Calu3 (cell line): Measurements from ENCODE around the gene FNDC4. TPM values are rescaled to one million over a fixed set of nuclear protein-coding genes. Genes with fewer than 3 reads are reported as not detected.
"Not testable (repeated sequence)": the region's sequence is repeated elsewhere in the genome, so short reads cannot be mapped to it uniquely, and the experiment has no call there.

Source experiments
- Bru-seq: library from RNA; stranded (reverse); fragments of 400-500 nt; gene quantifications from one replicate; lab custom pipeline; 2021; lab: Mats Ljungman, UMichigan
- BruChase-seq, 2 experiments: library from RNA; stranded (reverse); fragments of 400-500 nt; gene quantifications; one replicate each; lab custom pipeline; 2021; lab: Mats Ljungman, UMichigan
- BruUV-seq: library from RNA; stranded (reverse); fragments of 400-500 nt; replicated peaks from 2 replicates; lab custom pipeline; 2021; lab: Mats Ljungman, UMichigan
- CTCF ChIA-PET: fragments of 300-600 bp; sonication (Branson Sonifier 250); formaldehyde crosslinking; loops from one replicate; lab custom pipeline; 2022; ENCODE audit warnings: antibody characterized with exemption; lab: Charles Lee
- DNase-seq: peaks from one replicate; pipeline ENCODE4 v3.0.0; 2022
- H3K27ac Mint-ChIP-seq: one replicate; pipeline ENCODE4 v1.8.0; 2022; ENCODE audit warnings: mixed read lengths; ENCODE audit not compliant: unreplicated experiment
- H3K27me3 Mint-ChIP-seq: one replicate; pipeline ENCODE4 v1.8.0; 2022; ENCODE audit warnings: mixed read lengths; ENCODE audit not compliant: unreplicated experiment
- H3K36me3 Mint-ChIP-seq: one replicate; pipeline ENCODE4 v1.8.0; 2022; ENCODE audit warnings: mild to moderate bottlenecking, moderate library complexity, mixed read lengths; ENCODE audit not compliant: insufficient read depth, unreplicated experiment
- H3K4me1 Mint-ChIP-seq: one replicate; pipeline ENCODE4 v1.8.0; 2022; ENCODE audit warnings: mild to moderate bottlenecking, low read depth, mixed read lengths; ENCODE audit not compliant: unreplicated experiment
- H3K4me3 Mint-ChIP-seq: one replicate; pipeline ENCODE4 v1.8.0; 2022; ENCODE audit warnings: mild to moderate bottlenecking, low read depth, moderate library complexity, mixed read lengths; ENCODE audit not compliant: unreplicated experiment
- H3K9me3 Mint-ChIP-seq: one replicate; pipeline ENCODE4 v1.8.0; 2022; ENCODE audit warnings: low read depth, mixed read lengths; ENCODE audit not compliant: unreplicated experiment
- intact Hi-C: fragments of 100-400 bp; cut with micrococcal nuclease; formaldehyde crosslinking; loops from one replicate; pipeline ENCODE4 v1.10.0; 2022; ENCODE audit not compliant: unreplicated experiment
- long read RNA-seq: library from polyadenylated mRNA; stranded (forward); transcript quantifications from one replicate; pipeline ENCODE4 v2.0.0, GENCODE V29; 2022
- total RNA-seq: library from RNA; stranded (reverse); gene quantifications from 2 replicates; pipeline ENCODE4 v1.2.3, GENCODE V29; 2022
- TF ChIP-seq, protein P1 (sequence below): fragments of 200-600 bp; IDR thresholded peaks from one replicate; pipeline ENCODE4 v1.8.0; 2022; ENCODE audit warnings: antibody characterized with exemption; ENCODE audit not compliant: unreplicated experiment

FNDC4 gene, protein sequence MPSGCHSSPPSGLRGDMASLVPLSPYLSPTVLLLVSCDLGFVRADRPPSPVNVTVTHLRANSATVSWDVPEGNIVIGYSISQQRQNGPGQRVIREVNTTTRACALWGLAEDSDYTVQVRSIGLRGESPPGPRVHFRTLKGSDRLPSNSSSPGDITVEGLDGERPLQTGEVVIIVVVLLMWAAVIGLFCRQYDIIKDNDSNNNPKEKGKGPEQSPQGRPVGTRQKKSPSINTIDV
- 5.3 and 7.2 TPM in 2 replicates for total RNA-seq
- Bru-seq, nascent RNA = percentile 38 among the genes with signal in this experiment
- BruChase-seq, experiment 1, labeled RNA remaining after a 6-hour chase = percentile 50 among the genes with signal in this experiment
- BruChase-seq, experiment 2, labeled RNA remaining after a 2-hour chase = percentile 40 among the genes with signal in this experiment
- long read RNA-seq, transcript FNDC4-201 (7 exons, 1,657 nt) = major isoform, 13 of 14 reads
- long read RNA-seq, partial matches to known transcripts = 1 of 14 reads
- long read RNA-seq, other reads (novel, unspliced or antisense) = 0 of 14 reads

DNA sequence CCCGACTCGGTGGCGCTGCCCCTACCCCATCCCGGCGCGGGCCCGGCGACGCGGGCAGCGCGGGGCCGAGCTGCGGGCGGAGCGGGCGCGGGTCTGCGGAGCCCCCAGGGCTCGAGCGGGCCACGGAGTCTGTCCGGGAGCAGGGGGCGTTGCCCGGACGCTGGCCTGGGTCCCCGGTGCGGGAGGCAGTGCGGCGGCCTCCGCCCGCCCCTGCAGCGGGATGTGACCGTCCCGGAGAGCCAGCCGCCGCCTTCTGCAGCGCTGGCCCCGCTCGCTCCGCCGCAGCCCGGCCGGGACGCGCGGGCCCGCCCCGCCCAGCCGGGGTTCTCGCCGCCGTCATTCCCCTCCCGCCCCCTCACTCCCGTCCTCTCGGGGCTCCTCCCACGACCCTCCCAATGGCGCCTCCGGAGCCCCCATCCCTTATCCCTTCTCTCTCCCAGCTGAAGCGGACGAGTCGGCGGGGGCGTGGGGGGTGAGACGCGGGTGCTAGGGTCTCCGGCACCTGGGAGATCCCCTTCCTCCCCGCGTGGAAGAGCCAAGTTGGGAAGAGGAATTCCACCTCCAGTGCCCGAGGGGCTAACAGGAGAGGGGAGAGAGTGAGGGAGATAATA lies at the start of gene FNDC4:
Gene FNDC4 (minus strand): TSS at position 257 of the 611 bp plus-strand sequence. CDS start 521 bp downstream, outside the sequence.
- Mint-ChIP-seq H3K4me1 (peaks cover 45% of the 10 kb centered on the region), H3K9me3 (no peaks in the 10 kb centered on the region), H3K36me3 (peaks cover 25% of the 10 kb centered on the region), H3K27ac (peak within 1 kb of the TSS; percentile 79), H3K4me3 (peak within 1 kb of the TSS; percentile 85), H3K27me3 (no peaks in the 10 kb centered on the region)
- CTCF ChIA-PET = no interaction called here
- TF ChIP-seq, protein P1, sequence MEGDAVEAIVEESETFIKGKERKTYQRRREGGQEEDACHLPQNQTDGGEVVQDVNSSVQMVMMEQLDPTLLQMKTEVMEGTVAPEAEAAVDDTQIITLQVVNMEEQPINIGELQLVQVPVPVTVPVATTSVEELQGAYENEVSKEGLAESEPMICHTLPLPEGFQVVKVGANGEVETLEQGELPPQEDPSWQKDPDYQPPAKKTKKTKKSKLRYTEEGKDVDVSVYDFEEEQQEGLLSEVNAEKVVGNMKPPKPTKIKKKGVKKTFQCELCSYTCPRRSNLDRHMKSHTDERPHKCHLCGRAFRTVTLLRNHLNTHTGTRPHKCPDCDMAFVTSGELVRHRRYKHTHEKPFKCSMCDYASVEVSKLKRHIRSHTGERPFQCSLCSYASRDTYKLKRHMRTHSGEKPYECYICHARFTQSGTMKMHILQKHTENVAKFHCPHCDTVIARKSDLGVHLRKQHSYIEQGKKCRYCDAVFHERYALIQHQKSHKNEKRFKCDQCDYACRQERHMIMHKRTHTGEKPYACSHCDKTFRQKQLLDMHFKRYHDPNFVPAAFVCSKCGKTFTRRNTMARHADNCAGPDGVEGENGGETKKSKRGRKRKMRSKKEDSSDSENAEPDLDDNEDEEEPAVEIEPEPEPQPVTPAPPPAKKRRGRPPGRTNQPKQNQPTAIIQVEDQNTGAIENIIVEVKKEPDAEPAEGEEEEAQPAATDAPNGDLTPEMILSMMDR = no peak
- peak; percentile 37 for DNase-seq
- no TSS peak for BruUV-seq
- intact Hi-C loops = loop anchor here (10.0 kb wide), 1 partner anchor 130 kb away; the partner anchor contains the start of genes CCDC121 and GPN1

DNA sequence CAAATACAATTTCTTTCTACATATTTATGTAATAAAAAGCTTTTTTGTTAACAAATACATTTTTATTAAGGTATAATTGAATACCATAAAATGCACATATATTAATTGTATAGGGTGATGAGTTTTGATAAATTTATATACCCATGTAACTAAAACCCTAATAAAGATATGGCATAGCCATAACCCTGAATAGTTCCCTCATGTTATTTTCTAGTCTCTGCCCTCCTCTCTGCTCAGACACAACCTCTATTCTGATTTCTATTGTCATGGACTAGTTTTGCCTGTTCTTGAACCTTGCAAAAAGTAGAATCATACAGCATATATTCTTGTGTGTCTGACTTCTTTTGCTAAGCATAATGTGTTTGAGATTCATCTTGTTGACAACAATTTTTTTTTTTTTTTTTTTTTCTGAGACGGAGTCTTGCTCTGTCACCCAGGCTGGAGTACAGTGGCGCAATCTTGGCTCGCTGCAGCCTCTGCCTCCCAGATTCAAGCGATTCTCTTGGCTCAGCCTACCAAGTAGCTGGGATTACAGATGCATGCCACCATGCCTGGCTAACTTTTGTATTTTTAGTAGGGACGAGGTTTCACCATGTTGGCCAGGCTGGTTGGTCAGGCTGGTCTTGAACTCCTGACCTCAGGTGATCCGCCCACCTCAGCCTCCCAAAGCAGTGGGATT lies 49.3 kb upstream of the FNDC4 start:
- TF ChIP-seq, protein P1 = no peak
- no peaks in the 10 kb centered on the region for H3K9me3 Mint-ChIP-seq
- H3K27me3 Mint-ChIP-seq = no peaks in the 10 kb centered on the region
- CTCF ChIA-PET = no interaction called here
- no peak overlapping the region for H3K27ac Mint-ChIP-seq
- intact Hi-C loops = no loop called here
- no peak overlapping the region for H3K4me3 Mint-ChIP-seq
- H3K4me1 Mint-ChIP-seq = no peaks in the 10 kb centered on the region
- no TSS peak for BruUV-seq
- no peak for DNase-seq
- H3K36me3 Mint-ChIP-seq = no peaks in the 10 kb centered on the region

DNA sequence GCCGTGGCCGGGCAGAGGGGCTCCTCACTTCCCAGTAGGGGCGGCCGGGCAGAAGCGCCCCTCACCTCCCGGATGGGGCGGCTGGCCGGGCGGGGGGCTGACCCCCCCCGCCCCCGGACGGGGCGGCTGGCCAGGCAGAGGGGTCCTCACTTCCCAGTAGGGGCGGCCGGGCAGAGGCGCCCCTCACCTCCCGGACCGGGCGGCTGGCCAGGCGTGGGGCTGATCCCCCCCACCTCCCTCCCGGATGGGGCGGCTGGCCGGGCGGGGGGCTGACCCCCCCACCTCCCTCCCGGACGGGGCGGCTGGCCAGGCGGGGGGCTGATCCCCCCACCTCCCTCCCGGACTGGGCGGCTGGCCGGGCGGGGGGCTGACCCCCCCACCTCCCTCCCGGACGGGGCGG lies 44.6 kb upstream of the FNDC4 start:
- H3K4me3 Mint-ChIP-seq, CTCF ChIA-PET, BruUV-seq, H3K4me1 Mint-ChIP-seq, DNase-seq, H3K36me3 Mint-ChIP-seq, H3K9me3 Mint-ChIP-seq, H3K27ac Mint-ChIP-seq, intact Hi-C loops: not testable (repeated sequence)
- H3K27me3 Mint-ChIP-seq = peaks cover 21% of the 10 kb centered on the region

DNA sequence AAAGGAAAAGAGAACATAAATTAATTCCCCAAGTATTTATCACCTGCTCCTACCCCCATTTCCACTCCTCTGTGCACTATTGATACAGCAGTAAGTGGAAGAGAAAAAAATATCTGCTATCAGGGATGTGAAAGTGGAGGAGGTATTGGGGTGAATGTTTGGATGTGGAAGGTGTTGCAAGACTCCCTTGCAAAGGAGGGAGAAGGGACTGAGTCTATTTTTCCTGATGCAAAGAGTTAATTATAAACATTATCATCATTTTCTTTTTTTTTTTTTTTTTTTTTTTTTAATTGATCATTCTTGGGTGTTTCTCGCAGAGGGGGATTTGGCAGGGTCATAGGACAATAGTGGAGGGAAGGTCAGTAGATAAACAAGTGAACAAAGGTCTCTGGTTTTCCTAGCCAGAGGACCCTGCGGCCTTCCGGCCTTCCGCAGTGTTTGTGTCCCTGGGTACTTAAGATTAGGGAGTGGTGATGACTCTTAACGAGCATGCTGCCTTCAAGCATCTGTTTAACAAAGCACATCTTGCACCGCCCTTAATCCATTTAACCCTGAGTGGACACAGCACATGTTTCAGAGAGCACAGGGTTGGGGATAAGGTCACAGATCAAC lies 43.9 kb upstream of the FNDC4 start:
- BruUV-seq, intact Hi-C loops, H3K36me3 Mint-ChIP-seq, CTCF ChIA-PET, H3K4me3 Mint-ChIP-seq, H3K27ac Mint-ChIP-seq, H3K9me3 Mint-ChIP-seq, DNase-seq, H3K4me1 Mint-ChIP-seq: not testable (repeated sequence)
- H3K27me3 Mint-ChIP-seq = peaks cover 21% of the 10 kb centered on the region
